GM19467 (cell line): ENCODE results near the gene NEU1.
"Not testable (repeated sequence)": the region's sequence is repeated elsewhere in the genome, so short reads cannot be mapped to it uniquely, and the experiment has no call there.

Source experiments
- ATAC-seq: cut with Tn5 transposase; IDR thresholded peaks from one replicate; pipeline ENCODE4 v1.9.1; 2021; ENCODE audit warnings: mild to moderate bottlenecking, moderate library complexity; ENCODE audit not compliant: unreplicated experiment

The NEU1 gene

DNA sequence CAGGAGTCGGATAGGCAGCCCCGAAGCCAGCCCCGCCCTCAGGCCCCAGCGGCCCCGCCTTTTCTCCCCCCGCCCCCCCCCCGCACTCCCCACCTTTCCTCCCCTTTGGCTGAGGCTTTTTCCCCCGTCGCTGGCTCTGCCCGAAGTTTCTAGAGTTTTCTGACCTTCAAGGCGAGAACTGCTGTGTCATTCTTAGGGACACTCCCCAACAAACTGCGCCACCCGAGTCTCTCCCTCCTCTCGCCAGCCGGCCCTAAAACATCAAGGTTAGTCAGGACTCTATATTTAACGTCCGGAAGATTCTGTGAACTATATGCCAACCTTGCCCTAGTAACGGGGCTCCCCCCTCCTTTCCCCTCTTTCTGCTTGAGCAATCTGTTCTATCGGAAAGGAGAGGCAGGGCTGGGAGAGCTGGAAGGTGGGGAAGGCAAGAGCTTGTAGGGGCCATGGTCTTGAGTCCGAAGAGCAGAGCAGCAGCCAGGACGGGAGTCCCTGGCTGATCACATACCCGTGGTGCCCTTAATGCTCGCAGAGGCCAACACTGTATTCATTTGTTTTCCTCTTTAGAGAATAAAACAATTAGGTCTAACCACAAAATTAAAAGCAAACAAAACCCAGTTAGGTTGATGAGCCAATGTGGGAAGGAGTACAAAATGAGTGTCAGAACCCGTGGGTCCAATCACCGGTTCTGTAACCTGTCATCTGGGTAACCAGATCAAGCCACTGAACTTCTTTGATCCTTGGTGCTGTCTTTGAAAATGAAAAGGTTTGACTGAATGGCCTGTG, 40.4 kb downstream of the NEU1 start:
- no peak for ATAC-seq

GRCh38 chr6:31821301-31822035, 41.2 kb downstream of the NEU1 start:
- ATAC-seq = no peak

- ATAC-seq = not testable (repeated sequence)
These were observed 42.2 kb downstream of the NEU1 start for GRCh38 chr6:31820399-31820798.

DNA sequence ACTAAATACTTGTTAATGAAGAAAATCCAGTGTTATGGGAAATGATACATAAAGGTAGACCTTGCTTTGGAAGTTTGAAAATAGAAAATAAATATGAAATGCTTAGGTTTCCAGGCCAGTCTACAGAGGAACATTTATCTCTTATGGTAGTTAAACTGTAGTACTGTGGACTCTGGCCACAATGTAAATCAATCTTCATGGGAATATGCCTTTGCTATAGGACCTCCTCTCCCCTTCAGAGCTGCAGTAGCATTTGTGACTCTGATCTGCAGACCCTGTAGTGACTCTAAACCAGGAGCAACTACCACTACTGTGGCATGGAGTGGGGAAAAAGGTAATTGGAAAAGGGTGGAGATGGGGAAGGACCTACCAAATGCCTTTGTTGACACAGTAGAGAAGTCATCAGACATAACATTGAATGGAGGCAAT, 42.7 kb downstream of the NEU1 start:
- ATAC-seq = no peak

DNA sequence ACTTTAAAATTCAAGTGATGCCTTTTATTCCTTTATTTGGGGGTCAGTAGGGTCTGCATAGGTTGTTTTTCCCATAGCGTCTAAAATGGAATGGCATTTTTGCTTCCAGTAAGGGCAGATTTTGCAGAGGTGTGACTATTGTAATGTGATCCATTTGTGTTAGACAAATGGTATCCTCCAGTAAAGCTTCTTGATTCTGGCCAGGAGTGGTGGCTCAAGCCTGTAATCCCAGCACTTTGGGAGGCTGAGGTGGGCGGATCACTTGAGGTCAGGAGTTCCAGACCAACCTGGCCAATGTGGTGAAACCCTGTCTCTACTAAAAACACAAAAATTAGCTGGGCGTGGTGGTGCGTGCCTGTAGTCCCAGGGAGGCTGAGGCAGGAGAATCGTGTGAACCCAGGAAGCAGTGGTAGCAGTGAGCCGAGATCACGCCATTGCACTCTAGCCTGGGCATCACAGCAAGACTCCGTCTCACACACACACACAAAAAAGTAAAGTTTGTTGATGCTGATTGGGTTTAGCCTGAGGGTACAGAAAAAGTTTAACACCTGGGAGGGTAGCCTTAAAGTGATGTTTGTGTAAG, 44.6 kb downstream of the NEU1 start:
- not testable (repeated sequence) for ATAC-seq

DNA sequence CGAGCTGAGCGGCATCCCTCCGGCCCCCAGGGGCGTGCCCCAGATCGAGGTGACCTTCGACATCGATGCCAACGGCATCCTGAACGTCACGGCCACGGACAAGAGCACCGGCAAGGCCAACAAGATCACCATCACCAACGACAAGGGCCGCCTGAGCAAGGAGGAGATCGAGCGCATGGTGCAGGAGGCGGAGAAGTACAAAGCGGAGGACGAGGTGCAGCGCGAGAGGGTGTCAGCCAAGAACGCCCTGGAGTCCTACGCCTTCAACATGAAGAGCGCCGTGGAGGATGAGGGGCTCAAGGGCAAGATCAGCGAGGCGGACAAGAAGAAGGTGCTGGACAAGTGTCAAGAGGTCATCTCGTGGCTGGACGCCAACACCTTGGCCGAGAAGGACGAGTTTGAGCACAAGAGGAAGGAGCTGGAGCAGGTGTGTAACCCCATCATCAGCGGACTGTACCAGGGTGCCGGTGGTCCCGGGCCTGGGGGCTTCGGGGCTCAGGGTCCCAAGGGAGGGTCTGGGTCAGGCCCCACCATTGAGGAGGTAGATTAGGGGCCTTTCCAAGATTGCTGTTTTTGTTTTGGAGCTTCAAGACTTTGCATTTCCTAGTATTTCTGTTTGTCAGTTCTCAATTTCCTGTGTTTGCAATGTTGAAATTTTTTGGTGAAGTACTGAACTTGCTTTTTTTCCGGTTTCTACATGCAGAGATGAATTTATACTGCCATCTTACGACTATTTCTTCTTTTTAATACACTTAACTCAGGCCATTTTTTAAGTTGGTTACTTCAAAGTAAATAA, 45.3 kb downstream of the NEU1 start:
- not testable (repeated sequence) for ATAC-seq

- no peak for ATAC-seq
These were observed 47.4 kb downstream of the NEU1 start, which contains the start of the genes HSPA1A and HSPA1L for GRCh38 chr6:31815025-31815838. Gene HSPA1A, plus strand, starts transcription at chr6:31815543. Its CDS starts 214 bp downstream, at chr6:31815757. Gene HSPA1L, minus strand, starts transcription at chr6:31815283. Its CDS starts 3,311 bp downstream, at chr6:31811972.

DNA sequence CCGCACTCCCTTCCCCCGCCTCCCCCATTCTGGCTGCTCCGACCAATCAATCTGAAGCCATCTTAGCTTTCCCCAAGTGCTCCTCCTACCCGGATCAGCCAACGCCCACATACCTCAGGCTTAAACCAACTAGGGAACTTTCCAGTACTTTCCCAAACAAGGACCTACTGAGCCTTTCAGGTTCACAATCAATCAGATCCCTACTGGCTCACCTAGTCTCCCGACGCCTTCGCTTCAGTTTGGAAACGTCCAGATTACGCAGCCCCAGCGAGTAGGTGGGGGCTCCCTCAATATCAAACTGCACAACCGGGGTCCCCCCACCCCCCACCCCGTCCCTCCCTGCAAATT, 48.0 kb downstream of the NEU1 start:
- ATAC-seq = no peak

DNA sequence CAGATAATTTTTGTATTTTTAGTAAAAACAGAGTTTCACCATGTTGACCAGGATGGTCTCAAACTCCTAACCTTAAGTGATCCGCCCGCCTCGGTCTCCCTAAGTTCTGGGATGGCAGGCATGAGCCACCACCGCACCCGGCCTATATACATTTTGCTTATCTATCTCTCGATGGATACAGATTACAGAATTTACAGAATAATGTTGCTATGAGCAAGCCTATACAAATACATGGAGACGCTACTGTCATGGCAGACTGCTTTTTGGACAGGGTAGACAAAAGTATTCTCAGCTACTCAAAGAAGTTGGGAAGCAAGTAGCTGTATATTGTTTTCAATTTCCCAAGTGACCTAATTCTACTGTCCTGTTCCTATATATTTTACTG, 49.2 kb downstream of the NEU1 start:
- ATAC-seq = no peak

DNA sequence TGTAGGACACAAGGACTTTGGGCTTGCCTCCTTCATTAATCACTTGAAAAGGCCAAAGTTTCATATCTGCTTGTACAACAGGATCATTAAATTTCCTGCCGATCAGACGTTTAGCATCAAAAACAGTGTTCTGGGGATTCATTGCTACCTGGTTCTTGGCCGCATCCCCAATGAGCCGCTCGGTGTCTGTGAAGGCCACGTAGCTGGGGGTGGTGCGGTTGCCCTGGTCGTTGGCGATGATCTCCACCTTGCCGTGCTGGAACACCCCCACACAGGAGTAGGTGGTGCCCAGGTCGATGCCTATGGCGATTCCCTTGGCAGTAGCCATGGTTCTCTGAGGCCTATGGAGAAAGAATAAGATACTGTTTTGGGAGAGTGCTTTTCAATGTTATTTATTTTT, 51.0 kb downstream of the NEU1 start:
- ATAC-seq = no peak

DNA sequence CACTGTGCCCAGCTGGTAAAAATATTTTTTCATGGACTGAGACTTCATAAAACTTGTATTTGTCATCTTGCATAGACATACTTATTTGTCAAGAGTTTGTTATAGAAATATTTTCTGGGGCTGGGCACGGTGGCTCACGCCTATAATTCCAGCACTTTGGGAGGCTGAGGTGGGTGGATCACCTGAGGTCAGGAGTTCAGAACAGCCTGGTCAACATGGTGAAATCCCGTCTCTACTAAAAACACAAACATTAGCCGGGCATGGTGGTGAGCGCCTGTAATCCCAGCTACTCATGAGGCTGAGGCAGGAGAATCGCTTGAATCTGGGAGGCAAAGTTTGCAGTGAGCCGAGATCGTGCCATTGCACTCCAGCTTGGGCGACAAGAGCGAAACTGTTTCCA, 54.0 kb downstream of the NEU1 start:
- not testable (repeated sequence) for ATAC-seq
